GM12873 (cell line): ENCODE results near the gene GPR85.

ENCODE experiments used
- TF ChIP-seq, protein P1 (sequence below): IDR thresholded peaks from 2 replicates; pipeline ENCODE4 v1.5.1; 2012; ENCODE audit warnings: low read depth, mild to moderate bottlenecking, moderate library complexity, low read length, control low read depth; ENCODE audit not compliant: insufficient read depth; ENCODE audit errors: missing control alignments

Gene GPR85

GRCh38 chr7:113083816-113084495, 2.7 kb downstream of the GPR85 start:
- TF ChIP-seq, protein P1, sequence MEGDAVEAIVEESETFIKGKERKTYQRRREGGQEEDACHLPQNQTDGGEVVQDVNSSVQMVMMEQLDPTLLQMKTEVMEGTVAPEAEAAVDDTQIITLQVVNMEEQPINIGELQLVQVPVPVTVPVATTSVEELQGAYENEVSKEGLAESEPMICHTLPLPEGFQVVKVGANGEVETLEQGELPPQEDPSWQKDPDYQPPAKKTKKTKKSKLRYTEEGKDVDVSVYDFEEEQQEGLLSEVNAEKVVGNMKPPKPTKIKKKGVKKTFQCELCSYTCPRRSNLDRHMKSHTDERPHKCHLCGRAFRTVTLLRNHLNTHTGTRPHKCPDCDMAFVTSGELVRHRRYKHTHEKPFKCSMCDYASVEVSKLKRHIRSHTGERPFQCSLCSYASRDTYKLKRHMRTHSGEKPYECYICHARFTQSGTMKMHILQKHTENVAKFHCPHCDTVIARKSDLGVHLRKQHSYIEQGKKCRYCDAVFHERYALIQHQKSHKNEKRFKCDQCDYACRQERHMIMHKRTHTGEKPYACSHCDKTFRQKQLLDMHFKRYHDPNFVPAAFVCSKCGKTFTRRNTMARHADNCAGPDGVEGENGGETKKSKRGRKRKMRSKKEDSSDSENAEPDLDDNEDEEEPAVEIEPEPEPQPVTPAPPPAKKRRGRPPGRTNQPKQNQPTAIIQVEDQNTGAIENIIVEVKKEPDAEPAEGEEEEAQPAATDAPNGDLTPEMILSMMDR = no peak

- TF ChIP-seq, protein P1 = no peak
These were observed 3.4 kb downstream of the GPR85 start for GRCh38 chr7:113083132-113083815.

DNA sequence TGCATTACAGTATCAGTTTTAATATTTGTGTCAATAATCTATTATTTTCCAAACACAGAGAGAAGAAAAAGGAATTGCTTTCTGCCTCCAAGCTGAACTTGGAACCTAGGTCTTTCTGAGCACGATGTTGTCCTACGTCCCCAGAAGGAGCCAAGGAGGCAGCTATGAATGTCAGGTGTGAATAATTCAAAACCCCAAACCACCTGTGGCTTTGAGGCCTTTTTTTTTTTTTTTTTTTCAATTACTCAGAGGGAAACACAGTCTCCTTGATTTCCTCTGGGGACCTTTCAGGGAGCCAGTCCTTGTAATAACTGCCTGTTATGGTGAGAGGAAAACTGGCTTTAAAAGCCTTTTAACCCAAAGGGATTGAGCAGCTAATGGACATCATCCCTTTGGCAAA, 8.3 kb downstream of the GPR85 start:
- TF ChIP-seq, protein P1 = no peak

DNA sequence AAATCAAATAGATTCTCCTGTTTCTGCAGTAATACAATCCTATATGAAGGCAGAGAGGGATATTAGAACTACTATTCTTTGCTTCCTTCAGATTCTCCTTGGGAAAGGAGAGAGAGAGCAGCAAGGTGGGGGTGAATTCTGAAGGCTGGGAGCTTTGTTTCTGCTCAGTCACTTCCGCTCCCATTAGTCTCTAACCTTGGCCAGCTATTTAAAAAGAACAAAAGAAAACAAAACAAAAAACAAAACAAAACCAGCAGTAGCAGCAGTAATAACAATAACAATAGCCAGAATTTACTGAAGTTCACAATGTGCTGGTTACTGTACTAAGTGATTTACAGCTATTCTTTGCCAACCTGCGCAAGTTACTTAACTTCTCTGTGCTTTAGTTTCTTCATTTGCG, 9.9 kb downstream of the GPR85 start:
- TF ChIP-seq, protein P1 = no peak

- TF ChIP-seq, protein P1 = no peak
These were observed 15.2 kb downstream of the GPR85 start for GRCh38 chr7:113071465-113071864.

DNA sequence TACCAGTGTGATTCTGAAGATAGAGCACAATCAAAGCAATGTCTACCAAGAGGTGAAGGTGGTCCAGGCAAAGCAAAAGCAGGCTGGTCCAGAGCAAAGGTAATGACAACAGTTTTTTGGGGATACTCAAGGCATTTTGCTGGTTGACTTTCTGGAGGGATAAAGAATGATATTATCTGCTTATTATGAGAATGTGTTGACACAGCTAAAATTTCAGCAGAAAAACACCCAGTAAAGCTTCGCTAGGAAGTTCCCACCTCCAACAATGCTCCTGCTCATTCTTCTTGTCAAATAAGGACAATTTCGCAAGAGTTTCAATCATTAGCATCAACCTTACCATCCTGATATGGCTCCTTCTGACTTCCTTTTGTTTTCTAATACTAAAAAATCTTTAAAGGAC, 24.1 kb downstream of the GPR85 start:
- TF ChIP-seq, protein P1 = no peak

GRCh38 chr7:113060100-113060499, 26.5 kb downstream of the GPR85 start:
- TF ChIP-seq, protein P1 = no peak
